SK-N-SH treated with all-trans-retinoic acid at 6 μM for 48 hours (cell line): ENCODE measurements around the gene ACO2.

Experiments used
- ATAC-seq: fragments of 200-7000 bp; cut with Tn5 transposase; 3 replicates; pipeline ENCODE4 v1.9.1; 2020; ENCODE audit warnings: mild to moderate bottlenecking, moderate library complexity
- ARNTL ChIP-seq: fragments of 450-650 bp; formaldehyde crosslinking; IDR thresholded peaks from 2 replicates; pipeline ENCODE4 v1.5.0; 2020; ENCODE audit warnings: low read depth, mild to moderate bottlenecking, moderate library complexity, borderline replicate concordance
- BACH2 ChIP-seq: fragments of 250-450 bp; sonication (Bioruptor Pico); IDR thresholded peaks from 2 replicates; pipeline ENCODE4 v1.9.0; 2021; ENCODE audit warnings: mild to moderate bottlenecking, borderline replicate concordance
- CREB5 ChIP-seq: fragments of 250-450 bp; sonication (Bioruptor Pico); IDR thresholded peaks from 2 replicates; pipeline ENCODE4 v1.5.1; 2020; ENCODE audit warnings: low read depth, mild to moderate bottlenecking, moderate library complexity
- CSDC2 ChIP-seq: fragments of 250-450 bp; sonication (Bioruptor Pico); IDR thresholded peaks from 2 replicates; pipeline ENCODE4 v1.5.0; 2020; ENCODE audit warnings: mild to moderate bottlenecking, moderate library complexity
- CSRNP3 ChIP-seq: fragments of 250-450 bp; sonication (Bioruptor Pico); IDR thresholded peaks from 2 replicates; pipeline ENCODE4 v1.5.1; 2021; ENCODE audit warnings: mild to moderate bottlenecking, moderate library complexity
- GLIS3 ChIP-seq: fragments of 250-450 bp; sonication (Bioruptor Pico); IDR thresholded peaks from 2 replicates; pipeline ENCODE4 v1.5.0; 2020; ENCODE audit warnings: mild to moderate bottlenecking, moderate library complexity
- ISL1 ChIP-seq: fragments of 250-450 bp; sonication (Bioruptor Pico); IDR thresholded peaks from 2 replicates; pipeline ENCODE4 v2.1.2; 2022; ENCODE audit warnings: mild to moderate bottlenecking, moderate library complexity
- OSR1 ChIP-seq: fragments of 250-450 bp; sonication (Bioruptor Pico); IDR thresholded peaks from 2 replicates; pipeline ENCODE4 v1.8.0; 2022; ENCODE audit warnings: moderate library complexity, mild to moderate bottlenecking, inconsistent platforms
- PATZ1 ChIP-seq: fragments of 250-450 bp; sonication (Bioruptor Pico); IDR thresholded peaks from 2 replicates; pipeline ENCODE4 v1.8.0; 2020; ENCODE audit warnings: mild to moderate bottlenecking, moderate library complexity, borderline replicate concordance
- POU6F1 ChIP-seq: fragments of 250-450 bp; sonication (Bioruptor Pico); IDR thresholded peaks from 2 replicates; pipeline ENCODE4 v1.8.0; 2021; ENCODE audit warnings: low read depth, mild to moderate bottlenecking, moderate library complexity, borderline replicate concordance
- PPARA ChIP-seq: fragments of 250-450 bp; sonication (Bioruptor Pico); IDR thresholded peaks from 2 replicates; pipeline ENCODE4 v1.5.0; 2020; ENCODE audit warnings: mild to moderate bottlenecking, borderline replicate concordance
- RARB ChIP-seq: fragments of 250-450 bp; sonication (Bioruptor Pico); IDR thresholded peaks from 2 replicates; pipeline ENCODE4 v1.8.0; 2021; ENCODE audit warnings: mild to moderate bottlenecking, moderate library complexity
- SNAI2 ChIP-seq: fragments of 250-450 bp; sonication (Bioruptor Pico); IDR thresholded peaks from 2 replicates; pipeline ENCODE4 v1.5.0; 2020; ENCODE audit warnings: mild to moderate bottlenecking, moderate library complexity
- TCF4 ChIP-seq: fragments of 250-450 bp; sonication (Bioruptor Pico); IDR thresholded peaks from 2 replicates; pipeline ENCODE4 v1.8.0; 2021; ENCODE audit warnings: mild to moderate bottlenecking, moderate library complexity, borderline replicate concordance
- TOX ChIP-seq: fragments of 250-450 bp; sonication (Bioruptor Pico); IDR thresholded peaks from 2 replicates; pipeline ENCODE4 v1.8.0; 2021; ENCODE audit warnings: mild to moderate bottlenecking, moderate library complexity, borderline replicate concordance
- TSHZ2 ChIP-seq: fragments of 250-450 bp; sonication (Bioruptor Pico); IDR thresholded peaks from 2 replicates; pipeline ENCODE4 v1.5.0; 2020; ENCODE audit warnings: mild to moderate bottlenecking, moderate library complexity
- ZC3H10 ChIP-seq: fragments of 250-450 bp; sonication (Bioruptor Pico); IDR thresholded peaks from 2 replicates; pipeline ENCODE4 v1.5.1; 2021; ENCODE audit warnings: mild to moderate bottlenecking, moderate library complexity
- ZFP30 ChIP-seq: fragments of 450-650 bp; formaldehyde crosslinking; IDR thresholded peaks from 2 replicates; pipeline ENCODE4 v1.5.0; 2022; ENCODE audit warnings: mild to moderate bottlenecking, moderate library complexity
- ZNF565 ChIP-seq: fragments of 450-650 bp; formaldehyde crosslinking; conservative IDR thresholded peaks from 2 replicates; pipeline ENCODE4 v1.5.0; 2020; ENCODE audit warnings: low read depth, mild to moderate bottlenecking, moderate library complexity
- ZNF70 ChIP-seq: fragments of 450-650 bp; formaldehyde crosslinking; IDR thresholded peaks from 2 replicates; pipeline ENCODE4 v1.5.0; 2020; ENCODE audit warnings: mild to moderate bottlenecking, moderate library complexity
- ZNF8 ChIP-seq: fragments of 450-650 bp; formaldehyde crosslinking; IDR thresholded peaks from 2 replicates; pipeline ENCODE4 v1.5.0; 2020; ENCODE audit warnings: mild to moderate bottlenecking, moderate library complexity

The ACO2 gene

GRCh38 chr22:41435560-41435959 lies 33.4 kb upstream of the ACO2 start:
- TF ChIP-seq TCF4 (CRISPR knock-in tag) (no peak), CREB5 (CRISPR knock-in tag) (no peak), RARB (CRISPR knock-in tag) (no peak), PPARA (CRISPR knock-in tag) (no peak), SNAI2 (CRISPR knock-in tag) (no peak), GLIS3 (CRISPR knock-in tag) (no peak), ZNF8 (no peak)
- TF ChIP-seq, all 23 proteins: peak for 0
- ATAC-seq: no peak

GRCh38 chr22:41436322-41437113 lies 32.4 kb upstream of the ACO2 start:
- no peak for ATAC-seq
- TF ChIP-seq ZFP30 (CRISPR knock-in tag): no peak
- no peak for TF ChIP-seq RARB (CRISPR knock-in tag)
- TF ChIP-seq ZNF8: no peak
- TF ChIP-seq POU6F1: no peak
- TF ChIP-seq ZC3H10 (CRISPR knock-in tag): no peak
- no peak for TF ChIP-seq SNAI2 (CRISPR knock-in tag)
- TF ChIP-seq ISL1: no peak
- TF ChIP-seq CREB5 (CRISPR knock-in tag): no peak
- no peak for TF ChIP-seq ARNTL (CRISPR knock-in tag)
- no peak for TF ChIP-seq PATZ1
- no peak for TF ChIP-seq CSRNP3 (CRISPR knock-in tag)
- TF ChIP-seq TSHZ2 (CRISPR knock-in tag): no peak
- no peak for TF ChIP-seq TOX
- TF ChIP-seq OSR1 (CRISPR knock-in tag): no peak
- TF ChIP-seq GLIS3 (CRISPR knock-in tag): no peak
- TF ChIP-seq TCF4 (CRISPR knock-in tag): no peak
- no peak for TF ChIP-seq ZNF565 (CRISPR knock-in tag)
- TF ChIP-seq BACH2 (CRISPR knock-in tag): no peak

GRCh38 chr22:41437198-41437597 lies 31.7 kb upstream of the ACO2 start:
- ATAC-seq: no peak
- TF ChIP-seq OSR1 (CRISPR knock-in tag): no peak
- no peak for TF ChIP-seq TSHZ2 (CRISPR knock-in tag)
- no peak for TF ChIP-seq ZNF70 (CRISPR knock-in tag)
- no peak for TF ChIP-seq CSDC2 (CRISPR knock-in tag)
- no peak for TF ChIP-seq GLIS3 (CRISPR knock-in tag)
- TF ChIP-seq RARB (CRISPR knock-in tag): no peak
- TF ChIP-seq PATZ1: no peak
